ENCODE data around the gene MST1. TPM values are rescaled to one million over a fixed set of nuclear protein-coding genes. Genes with fewer than 3 reads are reported as not detected.

Gene MST1
- total and polyA plus RNA-seq, 2 donors (not counting 1 experiment from before 2014, with no cell fraction given), result 3.5 to 6.6 TPM

GRCh38 chr3:49674497-49674983 is 14.7 kb downstream of the MST1 start:
- TF ChIP-seq EZH2 (IDR thresholded peaks at IDR 0.05; ENCODE audit: low read length, missing control alignments) (no peak), CTCF (conservative IDR thresholded peaks at IDR 0.05 in 1 of 2, IDR thresholded peaks at IDR 0.05 in 1 of 2; ENCODE audit: low read depth in 1 of 2, low read length in 2 of 2) (no peak)
- H3K9ac ChIP-seq (ENCODE audit: insufficient read depth, low read length), result peak overlapping the region; percentile 89
- peak overlapping the region; percentile 97 for H3K27ac ChIP-seq (ENCODE audit: insufficient read depth, low read length)

GRCh38 chr3:49673715-49674496 is 15.4 kb downstream of the MST1 start, which contains the start of gene APEH:
APEH (plus strand) TSS chr3:49674351; CDS start chr3:49674402, 51 bp downstream.
- no peaks in the 10 kb centered on the region for H3K27me3 ChIP-seq (ENCODE audit: control insufficient read depth, insufficient read depth, low read length)
- DNase-seq (ENCODE audit: low read depth in 2 of 2), result peak; percentile 97 to 98
- peaks cover 11% of the 10 kb centered on the region for H3K79me2 ChIP-seq (ENCODE audit: control insufficient read depth, insufficient read depth, low read length)
- H3K4me3 ChIP-seq (replicated peaks in 1 of 4; ENCODE audit: control extremely low read depth in 1 of 4, insufficient read depth in 1 of 4, low read depth in 3 of 4, low read length in 4 of 4), result peak within 1 kb of the TSS; percentile 72 to 90 (median 81)
- peaks cover 17% of the 10 kb centered on the region for H3K36me3 ChIP-seq (ENCODE audit: control insufficient read depth, insufficient read depth, low read length)
- peak within 1 kb of the TSS; percentile 89 for H3K9ac ChIP-seq (ENCODE audit: insufficient read depth, low read length)
- TF ChIP-seq EZH2 (IDR thresholded peaks at IDR 0.05; ENCODE audit: low read length, missing control alignments) (no peak), CTCF (conservative IDR thresholded peaks at IDR 0.05 in 1 of 2, IDR thresholded peaks at IDR 0.05 in 1 of 2; ENCODE audit: low read depth in 1 of 2, low read length in 2 of 2) (no peak)
- H3K9me3 ChIP-seq (ENCODE audit: control insufficient read depth, insufficient read depth, low read depth, low read length), result no peaks in the 10 kb centered on the region
- H4K20me1 ChIP-seq (ENCODE audit: control insufficient read depth, extremely low read depth, insufficient read depth, low read length), result no peaks in the 10 kb centered on the region
- H3K4me1 ChIP-seq (ENCODE audit: control insufficient read depth, extremely low read depth, insufficient read depth, low read length), result peaks cover 6% of the 10 kb centered on the region
- H2AFZ ChIP-seq (ENCODE audit: low read length), result peak within 1 kb of the TSS; percentile 45
- H3K27ac ChIP-seq (ENCODE audit: insufficient read depth, low read length), result peak within 1 kb of the TSS; percentile 97
- H3K4me2 ChIP-seq (ENCODE audit: extremely low read depth, insufficient read depth, low read length), result peak within 1 kb of the TSS; percentile 95

More at GRCh38 chr3:49674497-49674983, 14.7 kb downstream of the MST1 start:
- Histone ChIP-seq H3K27me3 (ENCODE audit: control insufficient read depth, insufficient read depth, low read length) (no peaks in the 10 kb centered on the region), H3K4me3 (replicated peaks in 1 of 4; ENCODE audit: control extremely low read depth in 1 of 4, insufficient read depth in 1 of 4, low read depth in 3 of 4, low read length in 4 of 4) (peak overlapping the region; percentile 72 to 90 (median 81)), H3K4me2 (ENCODE audit: extremely low read depth, insufficient read depth, low read length) (peak overlapping the region; percentile 94), H3K4me1 (ENCODE audit: control insufficient read depth, extremely low read depth, insufficient read depth, low read length) (peaks cover 6% of the 10 kb centered on the region), H3K9me3 (ENCODE audit: control insufficient read depth, insufficient read depth, low read depth, low read length) (no peaks in the 10 kb centered on the region), H3K79me2 (ENCODE audit: control insufficient read depth, insufficient read depth, low read length) (peaks cover 11% of the 10 kb centered on the region), H4K20me1 (ENCODE audit: control insufficient read depth, extremely low read depth, insufficient read depth, low read length) (no peaks in the 10 kb centered on the region), H2AFZ (ENCODE audit: low read length) (peak overlapping the region; percentile 43), H3K36me3 (ENCODE audit: control insufficient read depth, insufficient read depth, low read length) (peaks cover 21% of the 10 kb centered on the region)
- no peak for DNase-seq (ENCODE audit: low read depth in 2 of 2)

GRCh38 chr3:49673121-49673714 is 16.1 kb downstream of the MST1 start:
- no peak for DNase-seq (ENCODE audit: low read depth in 2 of 2)
- Histone ChIP-seq H3K4me1 (ENCODE audit: control insufficient read depth, extremely low read depth, insufficient read depth, low read length) (peaks cover 6% of the 10 kb centered on the region), H2AFZ (ENCODE audit: low read length) (peak overlapping the region; percentile 43), H3K27ac (ENCODE audit: insufficient read depth, low read length) (peak overlapping the region; percentile 97), H3K4me3 (replicated peaks in 1 of 4; ENCODE audit: control extremely low read depth in 1 of 4, insufficient read depth in 1 of 4, low read depth in 3 of 4, low read length in 4 of 4) (peak overlapping the region; percentile 28 to 85 (median 72)), H3K4me2 (ENCODE audit: extremely low read depth, insufficient read depth, low read length) (peak overlapping the region; percentile 95), H3K9ac (ENCODE audit: insufficient read depth, low read length) (peak overlapping the region; percentile 89), H3K9me3 (ENCODE audit: control insufficient read depth, insufficient read depth, low read depth, low read length) (no peaks in the 10 kb centered on the region), H3K27me3 (ENCODE audit: control insufficient read depth, insufficient read depth, low read length) (no peaks in the 10 kb centered on the region), H4K20me1 (ENCODE audit: control insufficient read depth, extremely low read depth, insufficient read depth, low read length) (no peaks in the 10 kb centered on the region), H3K79me2 (ENCODE audit: control insufficient read depth, insufficient read depth, low read length) (peaks cover 11% of the 10 kb centered on the region), H3K36me3 (ENCODE audit: control insufficient read depth, insufficient read depth, low read length) (peaks cover 15% of the 10 kb centered on the region)
- TF ChIP-seq EZH2 (IDR thresholded peaks at IDR 0.05; ENCODE audit: low read length, missing control alignments), result no peak
- TF ChIP-seq CTCF (conservative IDR thresholded peaks at IDR 0.05 in 1 of 2, IDR thresholded peaks at IDR 0.05 in 1 of 2; ENCODE audit: low read depth in 1 of 2, low read length in 2 of 2), result no peak
